Measurements from ENCODE around the gene UGT1A4. TPM values are rescaled to one million over a fixed set of nuclear protein-coding genes. Genes with fewer than 3 reads are reported as not detected.

The UGT1A4 gene
- total RNA-seq, 1 donor from 2014 or later, result not detected

- Histone ChIP-seq H3K4me3 (no peak overlapping the region), H3K9me3 (no peaks in the 10 kb centered on the region), H3K4me1 (no peaks in the 10 kb centered on the region), H3K27ac (no peak overlapping the region), H3K27me3 (no peaks in the 10 kb centered on the region), H3K36me3 (no peaks in the 10 kb centered on the region)
- DNase-seq (ENCODE audit: low spot score in 2 of 2), result peak in 1 of 2 donors; percentile 60
- intact Hi-C loops (cut with DNase I), result no loop called here
- TF ChIP-seq CTCF (IDR thresholded peaks at IDR 0.05), result no peak
Measured at GRCh38 chr2:233795735-233796171, 77.2 kb downstream of the UGT1A4 start.

- no peaks in the 10 kb centered on the region for H3K4me1 ChIP-seq
- H3K36me3 ChIP-seq, result no peaks in the 10 kb centered on the region
- H3K27me3 ChIP-seq, result no peaks in the 10 kb centered on the region
- no peaks in the 10 kb centered on the region for H3K9me3 ChIP-seq
- no peak for DNase-seq (ENCODE audit: low spot score in 2 of 2)
- H3K4me3 ChIP-seq, result no peak overlapping the region
- TF ChIP-seq CTCF (IDR thresholded peaks at IDR 0.05), result no peak
- intact Hi-C loops (cut with DNase I), result no loop called here
- H3K27ac ChIP-seq, result no peak overlapping the region
Measured at GRCh38 chr2:233796254-233796653, 77.7 kb downstream of the UGT1A4 start.

- H3K27ac ChIP-seq, result no peak overlapping the region
- H3K36me3 ChIP-seq, result no peaks in the 10 kb centered on the region
- no peaks in the 10 kb centered on the region for H3K4me1 ChIP-seq
- no peak overlapping the region for H3K4me3 ChIP-seq
- intact Hi-C loops (cut with DNase I), result no loop called here
- TF ChIP-seq CTCF (IDR thresholded peaks at IDR 0.05), result no peak
- DNase-seq (ENCODE audit: low spot score in 2 of 2), result no peak
- no peaks in the 10 kb centered on the region for H3K27me3 ChIP-seq
- H3K9me3 ChIP-seq, result no peaks in the 10 kb centered on the region
Measured at GRCh38 chr2:233798335-233799086, 80.0 kb downstream of the UGT1A4 start.

GRCh38 chr2:233799087-233799665 lies 80.6 kb downstream of the UGT1A4 start:
- H3K27ac ChIP-seq, result no peak overlapping the region
- H3K4me1 ChIP-seq, result no peaks in the 10 kb centered on the region
- H3K9me3 ChIP-seq, result no peaks in the 10 kb centered on the region
- no peak for DNase-seq (ENCODE audit: low spot score in 2 of 2)
- no peak for TF ChIP-seq CTCF (IDR thresholded peaks at IDR 0.05)
- no peaks in the 10 kb centered on the region for H3K36me3 ChIP-seq
- intact Hi-C loops (cut with DNase I), result no loop called here
- H3K27me3 ChIP-seq, result no peaks in the 10 kb centered on the region
- H3K4me3 ChIP-seq, result no peak overlapping the region

- Histone ChIP-seq H3K36me3 (no peaks in the 10 kb centered on the region), H3K27me3 (no peaks in the 10 kb centered on the region), H3K9me3 (no peaks in the 10 kb centered on the region), H3K4me1 (no peaks in the 10 kb centered on the region), H3K27ac (no peak overlapping the region), H3K4me3 (no peak overlapping the region)
- no peak for DNase-seq (ENCODE audit: low spot score in 2 of 2)
- intact Hi-C loops (cut with DNase I), result no loop called here
- TF ChIP-seq CTCF (IDR thresholded peaks at IDR 0.05), result no peak
Measured at GRCh38 chr2:233799716-233800115, 81.2 kb downstream of the UGT1A4 start.
